ENCODE measurements around the gene CYP19A1.

- no peak for TF ChIP-seq CTCF (IDR thresholded peaks at IDR 0.05; ENCODE audit: insufficient read depth, low read length)
- TF ChIP-seq, protein P1, sequence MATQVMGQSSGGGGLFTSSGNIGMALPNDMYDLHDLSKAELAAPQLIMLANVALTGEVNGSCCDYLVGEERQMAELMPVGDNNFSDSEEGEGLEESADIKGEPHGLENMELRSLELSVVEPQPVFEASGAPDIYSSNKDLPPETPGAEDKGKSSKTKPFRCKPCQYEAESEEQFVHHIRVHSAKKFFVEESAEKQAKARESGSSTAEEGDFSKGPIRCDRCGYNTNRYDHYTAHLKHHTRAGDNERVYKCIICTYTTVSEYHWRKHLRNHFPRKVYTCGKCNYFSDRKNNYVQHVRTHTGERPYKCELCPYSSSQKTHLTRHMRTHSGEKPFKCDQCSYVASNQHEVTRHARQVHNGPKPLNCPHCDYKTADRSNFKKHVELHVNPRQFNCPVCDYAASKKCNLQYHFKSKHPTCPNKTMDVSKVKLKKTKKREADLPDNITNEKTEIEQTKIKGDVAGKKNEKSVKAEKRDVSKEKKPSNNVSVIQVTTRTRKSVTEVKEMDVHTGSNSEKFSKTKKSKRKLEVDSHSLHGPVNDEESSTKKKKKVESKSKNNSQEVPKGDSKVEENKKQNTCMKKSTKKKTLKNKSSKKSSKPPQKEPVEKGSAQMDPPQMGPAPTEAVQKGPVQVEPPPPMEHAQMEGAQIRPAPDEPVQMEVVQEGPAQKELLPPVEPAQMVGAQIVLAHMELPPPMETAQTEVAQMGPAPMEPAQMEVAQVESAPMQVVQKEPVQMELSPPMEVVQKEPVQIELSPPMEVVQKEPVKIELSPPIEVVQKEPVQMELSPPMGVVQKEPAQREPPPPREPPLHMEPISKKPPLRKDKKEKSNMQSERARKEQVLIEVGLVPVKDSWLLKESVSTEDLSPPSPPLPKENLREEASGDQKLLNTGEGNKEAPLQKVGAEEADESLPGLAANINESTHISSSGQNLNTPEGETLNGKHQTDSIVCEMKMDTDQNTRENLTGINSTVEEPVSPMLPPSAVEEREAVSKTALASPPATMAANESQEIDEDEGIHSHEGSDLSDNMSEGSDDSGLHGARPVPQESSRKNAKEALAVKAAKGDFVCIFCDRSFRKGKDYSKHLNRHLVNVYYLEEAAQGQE (IDR thresholded peaks at IDR 0.05; ENCODE audit: insufficient replicate concordance, low read depth), result no peak
- no peak for TF ChIP-seq POLR2AphosphoS5 (IDR thresholded peaks at IDR 0.05; ENCODE audit: low read depth)
- no peak for TF ChIP-seq SPI1 (IDR thresholded peaks at IDR 0.05; ENCODE audit: borderline replicate concordance, low read depth)
- no peak for TF ChIP-seq GABPA (IDR thresholded peaks at IDR 0.05; ENCODE audit: low read depth)
Observed at GRCh38 chr15:51245628-51246027, 92.8 kb downstream of the CYP19A1 start.

Measured in HL-60 (cell line).